ENCODE measurements around the gene VIT. TPM values are rescaled to one million over a fixed set of nuclear protein-coding genes. Genes with fewer than 3 reads are reported as not detected.

Gene VIT
- total RNA-seq, 1 donor from 2014 or later = 56.5 TPM

- H3K9me3 ChIP-seq = no peaks in the 10 kb centered on the region
- DNase-seq (ENCODE audit: extremely low spot score in 2 of 2) = no peak
- intact Hi-C loops (cut with DNase I) = no loop called here
These were observed 102.2 kb downstream of the VIT start for GRCh38 chr2:36798724-36799123.

DNA sequence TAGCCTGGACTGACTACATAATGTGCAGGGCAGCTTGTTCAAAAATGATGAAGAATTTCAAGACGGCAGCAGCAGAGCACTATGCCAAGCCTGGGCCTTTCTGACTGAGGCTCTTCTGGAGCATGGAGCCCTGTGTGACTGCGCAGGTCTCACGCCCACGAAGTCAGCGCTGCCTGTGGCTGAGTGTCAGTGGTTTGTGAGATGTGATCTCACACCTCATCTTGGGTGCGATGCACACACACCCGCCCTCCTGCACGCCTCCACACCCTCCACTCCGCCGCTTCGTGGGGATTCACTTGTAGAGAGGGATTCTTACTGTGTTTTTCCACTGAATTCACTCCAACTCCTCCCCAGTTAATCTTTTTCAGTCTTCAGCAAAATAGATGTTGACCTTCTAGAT is 103.9 kb downstream of the VIT start:
- intact Hi-C loops (cut with DNase I) = no loop called here
- no peak overlapping the region for H3K4me3 ChIP-seq
- no peak for TF ChIP-seq POLR2A (IDR thresholded peaks at IDR 0.05)
- TF ChIP-seq POLR2AphosphoS5 (IDR thresholded peaks at IDR 0.05; ENCODE audit: insufficient read depth in 1 of 2, low read depth in 1 of 2) = no peak
- TF ChIP-seq, protein P1, sequence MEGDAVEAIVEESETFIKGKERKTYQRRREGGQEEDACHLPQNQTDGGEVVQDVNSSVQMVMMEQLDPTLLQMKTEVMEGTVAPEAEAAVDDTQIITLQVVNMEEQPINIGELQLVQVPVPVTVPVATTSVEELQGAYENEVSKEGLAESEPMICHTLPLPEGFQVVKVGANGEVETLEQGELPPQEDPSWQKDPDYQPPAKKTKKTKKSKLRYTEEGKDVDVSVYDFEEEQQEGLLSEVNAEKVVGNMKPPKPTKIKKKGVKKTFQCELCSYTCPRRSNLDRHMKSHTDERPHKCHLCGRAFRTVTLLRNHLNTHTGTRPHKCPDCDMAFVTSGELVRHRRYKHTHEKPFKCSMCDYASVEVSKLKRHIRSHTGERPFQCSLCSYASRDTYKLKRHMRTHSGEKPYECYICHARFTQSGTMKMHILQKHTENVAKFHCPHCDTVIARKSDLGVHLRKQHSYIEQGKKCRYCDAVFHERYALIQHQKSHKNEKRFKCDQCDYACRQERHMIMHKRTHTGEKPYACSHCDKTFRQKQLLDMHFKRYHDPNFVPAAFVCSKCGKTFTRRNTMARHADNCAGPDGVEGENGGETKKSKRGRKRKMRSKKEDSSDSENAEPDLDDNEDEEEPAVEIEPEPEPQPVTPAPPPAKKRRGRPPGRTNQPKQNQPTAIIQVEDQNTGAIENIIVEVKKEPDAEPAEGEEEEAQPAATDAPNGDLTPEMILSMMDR (IDR thresholded peaks at IDR 0.05) = no peak
- H3K27ac ChIP-seq = no peak overlapping the region
- H3K36me3 ChIP-seq = no peaks in the 10 kb centered on the region
- no peaks in the 10 kb centered on the region for H3K9me3 ChIP-seq
- no peak for DNase-seq (ENCODE audit: extremely low spot score in 2 of 2)
- no peaks in the 10 kb centered on the region for H3K4me1 ChIP-seq
- no peaks in the 10 kb centered on the region for H3K27me3 ChIP-seq

More at GRCh38 chr2:36798724-36799123, 102.2 kb downstream of the VIT start:
- TF ChIP-seq, protein P1 (IDR thresholded peaks at IDR 0.05) = no peak
- TF ChIP-seq POLR2A (IDR thresholded peaks at IDR 0.05) (no peak), POLR2AphosphoS5 (IDR thresholded peaks at IDR 0.05; ENCODE audit: insufficient read depth in 1 of 2, low read depth in 1 of 2) (no peak)
- H3K27me3 ChIP-seq = no peaks in the 10 kb centered on the region
- no peaks in the 10 kb centered on the region for H3K4me1 ChIP-seq
- no peak overlapping the region for H3K27ac ChIP-seq
- no peaks in the 10 kb centered on the region for H3K36me3 ChIP-seq
- H3K4me3 ChIP-seq = no peak overlapping the region

DNA sequence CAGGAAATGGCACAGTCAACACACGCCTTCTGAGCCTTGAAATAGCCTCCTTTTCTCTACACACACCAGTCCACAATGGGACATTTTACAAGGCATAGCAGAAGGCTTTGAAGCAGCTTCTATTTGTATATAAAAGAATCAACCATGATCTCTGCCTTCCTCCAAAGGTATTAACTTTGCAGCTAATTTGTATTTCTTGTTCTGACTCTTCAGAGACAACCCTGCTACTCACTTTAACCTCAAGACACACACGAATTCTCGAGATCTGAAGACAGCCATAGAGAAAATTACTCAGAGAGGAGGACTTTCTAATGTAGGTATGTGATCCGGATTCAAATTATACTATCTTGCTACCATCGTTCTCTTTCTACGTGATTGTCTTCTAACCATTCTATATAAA is 104.6 kb downstream of the VIT start:
- DNase-seq (ENCODE audit: extremely low spot score in 2 of 2) = no peak
- H3K27ac ChIP-seq = no peak overlapping the region
- no peaks in the 10 kb centered on the region for H3K36me3 ChIP-seq
- intact Hi-C loops (cut with DNase I) = no loop called here
- no peak overlapping the region for H3K4me3 ChIP-seq
- no peaks in the 10 kb centered on the region for H3K27me3 ChIP-seq
- H3K4me1 ChIP-seq = no peaks in the 10 kb centered on the region
- H3K9me3 ChIP-seq = no peaks in the 10 kb centered on the region
- TF ChIP-seq, protein P1 (IDR thresholded peaks at IDR 0.05) = no peak
- no peak for TF ChIP-seq POLR2AphosphoS5 (IDR thresholded peaks at IDR 0.05; ENCODE audit: insufficient read depth in 1 of 2, low read depth in 1 of 2)
- TF ChIP-seq POLR2A (IDR thresholded peaks at IDR 0.05) = no peak

- H3K9me3 ChIP-seq = no peaks in the 10 kb centered on the region
- no peak for DNase-seq (ENCODE audit: extremely low spot score in 2 of 2)
- intact Hi-C loops (cut with DNase I) = no loop called here
- H3K27ac ChIP-seq = no peak overlapping the region
- no peaks in the 10 kb centered on the region for H3K36me3 ChIP-seq
- no peaks in the 10 kb centered on the region for H3K27me3 ChIP-seq
- no peaks in the 10 kb centered on the region for H3K4me1 ChIP-seq
- TF ChIP-seq POLR2AphosphoS5 (IDR thresholded peaks at IDR 0.05; ENCODE audit: insufficient read depth in 1 of 2, low read depth in 1 of 2) (no peak), POLR2A (IDR thresholded peaks at IDR 0.05) (no peak)
- TF ChIP-seq, protein P1 (IDR thresholded peaks at IDR 0.05) = no peak
- no peak overlapping the region for H3K4me3 ChIP-seq
These were observed 106.4 kb downstream of the VIT start for GRCh38 chr2:36802952-36803351.

- H3K27ac ChIP-seq = no peak overlapping the region
- no peak for TF ChIP-seq POLR2AphosphoS5 (IDR thresholded peaks at IDR 0.05; ENCODE audit: insufficient read depth in 1 of 2, low read depth in 1 of 2)
- no peak for TF ChIP-seq POLR2A (IDR thresholded peaks at IDR 0.05)
- TF ChIP-seq, protein P1 (IDR thresholded peaks at IDR 0.05) = no peak
- H3K4me1 ChIP-seq = no peaks in the 10 kb centered on the region
- no peaks in the 10 kb centered on the region for H3K27me3 ChIP-seq
- no peaks in the 10 kb centered on the region for H3K36me3 ChIP-seq
- DNase-seq (ENCODE audit: extremely low spot score in 2 of 2) = no peak
- H3K4me3 ChIP-seq = no peak overlapping the region
- H3K9me3 ChIP-seq = no peaks in the 10 kb centered on the region
- intact Hi-C loops (cut with DNase I) = no loop called here
These were observed 109.2 kb downstream of the VIT start for GRCh38 chr2:36805635-36806224.
